B cell (primary cell): Measurements from ENCODE around the gene PCDHB1.

ENCODE experiments used
- EZH2 ChIP-seq: IDR thresholded peaks from 2 replicates; pipeline ENCODE4 v1.6.1; 2012; ENCODE audit warnings: borderline replicate concordance, low read depth, mild to moderate bottlenecking, moderate library complexity, low read length; ENCODE audit not compliant: insufficient read depth, poor library complexity, severe bottlenecking
- TF ChIP-seq, protein P1 (sequence below): fragments of 200-600 bp; IDR thresholded peaks from one replicate; pipeline ENCODE4 v1.8.0; 2022; ENCODE audit warnings: antibody characterized with exemption, mild to moderate bottlenecking

DNA sequence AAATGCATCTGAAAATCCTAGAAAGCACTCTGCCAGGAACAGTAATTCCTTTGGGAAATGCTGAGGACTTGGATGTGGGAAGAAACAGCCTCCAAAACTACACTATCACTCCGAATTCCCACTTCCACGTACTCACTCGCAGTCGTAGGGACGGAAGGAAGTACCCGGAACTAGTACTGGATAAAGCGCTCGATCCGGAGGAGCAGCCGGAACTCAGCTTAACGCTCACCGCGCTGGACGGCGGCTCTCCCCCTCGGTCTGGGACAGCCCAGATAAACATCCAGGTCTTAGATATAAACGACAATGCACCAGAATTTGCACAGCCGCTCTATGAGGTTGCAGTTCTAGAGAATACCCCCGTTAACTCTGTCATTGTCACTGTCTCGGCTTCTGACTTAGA, 49.9 kb downstream of the PCDHB1 start:
- TF ChIP-seq, protein P1, sequence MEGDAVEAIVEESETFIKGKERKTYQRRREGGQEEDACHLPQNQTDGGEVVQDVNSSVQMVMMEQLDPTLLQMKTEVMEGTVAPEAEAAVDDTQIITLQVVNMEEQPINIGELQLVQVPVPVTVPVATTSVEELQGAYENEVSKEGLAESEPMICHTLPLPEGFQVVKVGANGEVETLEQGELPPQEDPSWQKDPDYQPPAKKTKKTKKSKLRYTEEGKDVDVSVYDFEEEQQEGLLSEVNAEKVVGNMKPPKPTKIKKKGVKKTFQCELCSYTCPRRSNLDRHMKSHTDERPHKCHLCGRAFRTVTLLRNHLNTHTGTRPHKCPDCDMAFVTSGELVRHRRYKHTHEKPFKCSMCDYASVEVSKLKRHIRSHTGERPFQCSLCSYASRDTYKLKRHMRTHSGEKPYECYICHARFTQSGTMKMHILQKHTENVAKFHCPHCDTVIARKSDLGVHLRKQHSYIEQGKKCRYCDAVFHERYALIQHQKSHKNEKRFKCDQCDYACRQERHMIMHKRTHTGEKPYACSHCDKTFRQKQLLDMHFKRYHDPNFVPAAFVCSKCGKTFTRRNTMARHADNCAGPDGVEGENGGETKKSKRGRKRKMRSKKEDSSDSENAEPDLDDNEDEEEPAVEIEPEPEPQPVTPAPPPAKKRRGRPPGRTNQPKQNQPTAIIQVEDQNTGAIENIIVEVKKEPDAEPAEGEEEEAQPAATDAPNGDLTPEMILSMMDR, result no peak
- no peak for TF ChIP-seq EZH2
